PC-9 (cell line): ENCODE results near the gene GMDS.

Experiments used
- CTCF ChIP-seq: fragments of 200-600 bp; sonication (generic); conservative IDR thresholded peaks from 2 replicates; pipeline ENCODE4 v1.6.1; 2017; ENCODE audit warnings: mixed run types, antibody characterized with exemption, mild to moderate bottlenecking, moderate library complexity
- EZH2 ChIP-seq: fragments of 200-600 bp; sonication (generic); IDR thresholded peaks from 2 replicates; pipeline ENCODE4 v1.8.0; 2017; ENCODE audit warnings: antibody characterized with exemption, low read depth

DNA sequence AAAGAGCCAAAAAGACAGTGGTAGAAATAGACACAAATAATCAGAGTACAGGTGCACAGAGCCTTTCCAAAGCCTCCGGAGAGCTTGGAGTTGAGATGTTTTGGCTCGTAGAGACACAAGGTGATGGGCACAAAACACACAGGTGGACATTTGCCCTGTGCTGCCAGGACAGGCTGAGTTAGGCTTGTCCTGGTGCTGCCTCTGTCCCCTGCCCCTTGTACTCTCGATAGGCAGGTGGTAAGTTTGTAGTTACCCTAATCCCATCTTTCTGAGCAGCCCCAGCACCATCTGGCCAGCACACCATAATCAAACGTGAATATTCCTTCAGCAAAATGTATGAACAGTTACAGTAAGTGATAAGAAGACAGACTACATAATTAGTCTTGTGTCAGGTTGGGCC, 540.2 kb downstream of the GMDS start:
- TF ChIP-seq CTCF: no peak
- TF ChIP-seq EZH2: no peak
